ENCODE measurements around the gene JAK1.

DNA sequence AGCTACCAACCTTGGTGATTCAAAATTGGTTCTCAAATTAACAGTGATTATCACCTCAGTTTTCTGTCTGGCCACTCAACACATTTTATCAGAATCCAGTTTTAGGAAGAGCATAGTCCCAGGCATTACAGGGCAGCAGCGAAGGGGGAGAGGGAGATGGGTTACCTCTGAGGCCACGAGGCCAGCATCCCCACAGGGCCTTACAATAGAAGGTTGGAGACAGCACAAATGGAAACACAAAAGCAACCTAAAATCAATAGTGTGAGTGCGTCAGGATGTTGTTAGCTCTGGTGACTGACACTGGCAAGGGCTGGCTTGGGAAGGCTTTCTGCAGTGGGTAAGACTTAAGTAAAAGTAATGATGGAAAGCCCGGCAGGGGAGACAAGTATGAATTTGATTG is 79.5 kb downstream of the JAK1 start:
- TF ChIP-seq, protein P1, sequence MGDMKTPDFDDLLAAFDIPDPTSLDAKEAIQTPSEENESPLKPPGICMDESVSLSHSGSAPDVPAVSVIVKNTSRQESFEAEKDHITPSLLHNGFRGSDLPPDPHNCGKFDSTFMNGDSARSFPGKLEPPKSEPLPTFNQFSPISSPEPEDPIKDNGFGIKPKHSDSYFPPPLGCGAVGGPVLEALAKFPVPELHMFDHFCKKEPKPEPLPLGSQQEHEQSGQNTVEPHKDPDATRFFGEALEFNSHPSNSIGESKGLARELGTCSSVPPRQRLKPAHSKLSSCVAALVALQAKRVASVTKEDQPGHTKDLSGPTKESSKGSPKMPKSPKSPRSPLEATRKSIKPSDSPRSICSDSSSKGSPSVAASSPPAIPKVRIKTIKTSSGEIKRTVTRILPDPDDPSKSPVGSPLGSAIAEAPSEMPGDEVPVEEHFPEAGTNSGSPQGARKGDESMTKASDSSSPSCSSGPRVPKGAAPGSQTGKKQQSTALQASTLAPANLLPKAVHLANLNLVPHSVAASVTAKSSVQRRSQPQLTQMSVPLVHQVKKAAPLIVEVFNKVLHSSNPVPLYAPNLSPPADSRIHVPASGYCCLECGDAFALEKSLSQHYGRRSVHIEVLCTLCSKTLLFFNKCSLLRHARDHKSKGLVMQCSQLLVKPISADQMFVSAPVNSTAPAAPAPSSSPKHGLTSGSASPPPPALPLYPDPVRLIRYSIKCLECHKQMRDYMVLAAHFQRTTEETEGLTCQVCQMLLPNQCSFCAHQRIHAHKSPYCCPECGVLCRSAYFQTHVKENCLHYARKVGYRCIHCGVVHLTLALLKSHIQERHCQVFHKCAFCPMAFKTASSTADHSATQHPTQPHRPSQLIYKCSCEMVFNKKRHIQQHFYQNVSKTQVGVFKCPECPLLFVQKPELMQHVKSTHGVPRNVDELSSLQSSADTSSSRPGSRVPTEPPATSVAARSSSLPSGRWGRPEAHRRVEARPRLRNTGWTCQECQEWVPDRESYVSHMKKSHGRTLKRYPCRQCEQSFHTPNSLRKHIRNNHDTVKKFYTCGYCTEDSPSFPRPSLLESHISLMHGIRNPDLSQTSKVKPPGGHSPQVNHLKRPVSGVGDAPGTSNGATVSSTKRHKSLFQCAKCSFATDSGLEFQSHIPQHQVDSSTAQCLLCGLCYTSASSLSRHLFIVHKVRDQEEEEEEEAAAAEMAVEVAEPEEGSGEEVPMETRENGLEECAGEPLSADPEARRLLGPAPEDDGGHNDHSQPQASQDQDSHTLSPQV (IDR thresholded peaks at IDR 0.05) = no peak
- TF ChIP-seq, protein P2, sequence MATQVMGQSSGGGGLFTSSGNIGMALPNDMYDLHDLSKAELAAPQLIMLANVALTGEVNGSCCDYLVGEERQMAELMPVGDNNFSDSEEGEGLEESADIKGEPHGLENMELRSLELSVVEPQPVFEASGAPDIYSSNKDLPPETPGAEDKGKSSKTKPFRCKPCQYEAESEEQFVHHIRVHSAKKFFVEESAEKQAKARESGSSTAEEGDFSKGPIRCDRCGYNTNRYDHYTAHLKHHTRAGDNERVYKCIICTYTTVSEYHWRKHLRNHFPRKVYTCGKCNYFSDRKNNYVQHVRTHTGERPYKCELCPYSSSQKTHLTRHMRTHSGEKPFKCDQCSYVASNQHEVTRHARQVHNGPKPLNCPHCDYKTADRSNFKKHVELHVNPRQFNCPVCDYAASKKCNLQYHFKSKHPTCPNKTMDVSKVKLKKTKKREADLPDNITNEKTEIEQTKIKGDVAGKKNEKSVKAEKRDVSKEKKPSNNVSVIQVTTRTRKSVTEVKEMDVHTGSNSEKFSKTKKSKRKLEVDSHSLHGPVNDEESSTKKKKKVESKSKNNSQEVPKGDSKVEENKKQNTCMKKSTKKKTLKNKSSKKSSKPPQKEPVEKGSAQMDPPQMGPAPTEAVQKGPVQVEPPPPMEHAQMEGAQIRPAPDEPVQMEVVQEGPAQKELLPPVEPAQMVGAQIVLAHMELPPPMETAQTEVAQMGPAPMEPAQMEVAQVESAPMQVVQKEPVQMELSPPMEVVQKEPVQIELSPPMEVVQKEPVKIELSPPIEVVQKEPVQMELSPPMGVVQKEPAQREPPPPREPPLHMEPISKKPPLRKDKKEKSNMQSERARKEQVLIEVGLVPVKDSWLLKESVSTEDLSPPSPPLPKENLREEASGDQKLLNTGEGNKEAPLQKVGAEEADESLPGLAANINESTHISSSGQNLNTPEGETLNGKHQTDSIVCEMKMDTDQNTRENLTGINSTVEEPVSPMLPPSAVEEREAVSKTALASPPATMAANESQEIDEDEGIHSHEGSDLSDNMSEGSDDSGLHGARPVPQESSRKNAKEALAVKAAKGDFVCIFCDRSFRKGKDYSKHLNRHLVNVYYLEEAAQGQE (IDR thresholded peaks at IDR 0.05; ENCODE audit: low read depth, low read length) = no peak
- TF ChIP-seq BRCA1 (IDR thresholded peaks at IDR 0.05; ENCODE audit: low read depth, low read length) (no peak), TARDBP (IDR thresholded peaks at IDR 0.05; ENCODE audit: borderline replicate concordance) (no peak), CHD2 (IDR thresholded peaks at IDR 0.05; ENCODE audit: borderline replicate concordance, low read depth, low read length) (no peak), EP300 (IDR thresholded peaks at IDR 0.05; ENCODE audit: borderline replicate concordance in 1 of 2, control insufficient read depth in 1 of 2, low read depth in 2 of 2, low read length in 2 of 2) (no peak)
